Epithelial cell of proximal tubule (primary cell): ENCODE measurements around the gene TMEM203. TPM values are rescaled to one million over a fixed set of nuclear protein-coding genes. Genes with fewer than 3 reads are reported as not detected.

Experiments
- DNase-seq: peaks from one replicate; pipeline ENCODE4 v3.0.0-alpha.2; 2011; ENCODE audit warnings: low read depth
- H3K4me3 ChIP-seq: 2 replicates; pipeline ENCODE4 v1.5.1; 2011; ENCODE audit warnings: low read depth, mild to moderate bottlenecking, low read length
- total RNA-seq: library from RNA; depleted of rRNA; stranded (reverse); fragments of >200 nt; gene quantifications from 2 replicates; pipeline ENCODE4 v1.2.3, GENCODE V29; 2015
- TF ChIP-seq, protein P1 (sequence below): conservative IDR thresholded peaks from 2 replicates; pipeline ENCODE4 v1.5.1; 2012; ENCODE audit warnings: low read depth, mild to moderate bottlenecking, low read length

Gene TMEM203
- total RNA-seq, 1 donor from 2014 or later: 39.4 TPM

DNA sequence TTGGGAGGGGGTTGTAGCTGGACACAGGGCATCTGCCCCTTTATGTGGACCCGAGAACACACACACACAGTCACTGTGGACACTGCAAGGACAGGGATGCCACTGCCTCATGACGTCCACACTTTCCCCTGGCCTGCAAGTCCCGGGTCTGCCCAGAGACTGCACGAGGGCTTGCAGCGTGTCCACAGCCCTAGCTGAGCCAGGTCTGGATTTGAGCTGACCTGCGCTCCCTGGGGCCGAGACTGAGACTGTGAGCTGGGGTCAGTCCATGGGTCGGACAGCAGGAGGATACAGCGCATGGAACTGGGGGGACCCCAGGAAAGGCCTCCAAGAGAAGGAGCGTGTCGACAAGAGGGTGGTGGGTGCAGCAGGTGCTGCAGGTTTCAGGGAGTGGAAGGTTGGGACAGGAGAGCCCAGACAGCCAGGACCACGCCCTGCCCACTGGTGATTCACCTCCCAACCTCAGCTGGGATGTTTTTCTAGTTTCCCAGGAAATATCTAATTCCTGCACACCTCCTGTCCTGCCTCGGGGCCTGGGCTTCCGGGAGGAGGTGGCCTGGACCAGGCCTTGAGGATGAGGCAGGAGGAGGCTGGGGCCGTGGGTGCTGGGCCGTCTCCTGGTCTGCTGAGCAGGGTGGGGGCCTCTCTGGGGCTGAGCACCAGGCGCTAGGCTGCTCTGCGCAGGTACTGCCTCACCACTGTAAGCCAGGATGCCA, 21.0 kb upstream of the TMEM203 start:
- no peak overlapping the region for H3K4me3 ChIP-seq
- TF ChIP-seq, protein P1, sequence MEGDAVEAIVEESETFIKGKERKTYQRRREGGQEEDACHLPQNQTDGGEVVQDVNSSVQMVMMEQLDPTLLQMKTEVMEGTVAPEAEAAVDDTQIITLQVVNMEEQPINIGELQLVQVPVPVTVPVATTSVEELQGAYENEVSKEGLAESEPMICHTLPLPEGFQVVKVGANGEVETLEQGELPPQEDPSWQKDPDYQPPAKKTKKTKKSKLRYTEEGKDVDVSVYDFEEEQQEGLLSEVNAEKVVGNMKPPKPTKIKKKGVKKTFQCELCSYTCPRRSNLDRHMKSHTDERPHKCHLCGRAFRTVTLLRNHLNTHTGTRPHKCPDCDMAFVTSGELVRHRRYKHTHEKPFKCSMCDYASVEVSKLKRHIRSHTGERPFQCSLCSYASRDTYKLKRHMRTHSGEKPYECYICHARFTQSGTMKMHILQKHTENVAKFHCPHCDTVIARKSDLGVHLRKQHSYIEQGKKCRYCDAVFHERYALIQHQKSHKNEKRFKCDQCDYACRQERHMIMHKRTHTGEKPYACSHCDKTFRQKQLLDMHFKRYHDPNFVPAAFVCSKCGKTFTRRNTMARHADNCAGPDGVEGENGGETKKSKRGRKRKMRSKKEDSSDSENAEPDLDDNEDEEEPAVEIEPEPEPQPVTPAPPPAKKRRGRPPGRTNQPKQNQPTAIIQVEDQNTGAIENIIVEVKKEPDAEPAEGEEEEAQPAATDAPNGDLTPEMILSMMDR: no peak
- no peak for DNase-seq

DNA sequence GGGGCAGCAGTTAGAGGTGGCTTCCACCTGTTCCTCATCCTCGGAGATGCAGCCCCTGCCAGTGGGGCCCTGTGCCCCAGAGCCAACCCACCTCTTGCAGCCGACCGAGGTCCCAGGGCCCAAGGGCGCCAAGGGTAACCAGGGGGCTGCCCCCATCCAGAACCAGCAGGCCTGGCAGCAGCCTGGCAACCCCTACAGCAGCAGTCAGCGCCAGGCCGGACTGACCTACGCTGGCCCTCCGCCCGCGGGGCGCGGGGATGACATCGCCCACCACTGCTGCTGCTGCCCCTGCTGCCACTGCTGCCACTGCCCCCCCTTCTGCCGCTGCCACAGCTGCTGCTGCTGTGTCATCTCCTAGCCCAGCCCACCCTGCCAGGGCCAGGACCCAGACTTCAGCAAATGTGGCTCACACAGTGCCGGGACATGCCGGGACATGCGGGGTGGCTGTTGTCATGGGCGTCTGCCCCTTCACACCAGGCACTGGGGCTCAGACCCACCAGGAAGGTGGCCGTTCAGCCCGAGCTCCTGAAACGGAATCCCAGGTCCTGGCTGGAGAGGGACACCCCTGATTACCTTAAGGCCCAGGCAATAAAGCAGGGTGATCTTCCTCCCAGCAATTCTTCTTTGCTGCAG, 20.4 kb upstream of the TMEM203 start:
- no peak for DNase-seq
- TF ChIP-seq, protein P1: no peak
- H3K4me3 ChIP-seq: no peak overlapping the region

DNA sequence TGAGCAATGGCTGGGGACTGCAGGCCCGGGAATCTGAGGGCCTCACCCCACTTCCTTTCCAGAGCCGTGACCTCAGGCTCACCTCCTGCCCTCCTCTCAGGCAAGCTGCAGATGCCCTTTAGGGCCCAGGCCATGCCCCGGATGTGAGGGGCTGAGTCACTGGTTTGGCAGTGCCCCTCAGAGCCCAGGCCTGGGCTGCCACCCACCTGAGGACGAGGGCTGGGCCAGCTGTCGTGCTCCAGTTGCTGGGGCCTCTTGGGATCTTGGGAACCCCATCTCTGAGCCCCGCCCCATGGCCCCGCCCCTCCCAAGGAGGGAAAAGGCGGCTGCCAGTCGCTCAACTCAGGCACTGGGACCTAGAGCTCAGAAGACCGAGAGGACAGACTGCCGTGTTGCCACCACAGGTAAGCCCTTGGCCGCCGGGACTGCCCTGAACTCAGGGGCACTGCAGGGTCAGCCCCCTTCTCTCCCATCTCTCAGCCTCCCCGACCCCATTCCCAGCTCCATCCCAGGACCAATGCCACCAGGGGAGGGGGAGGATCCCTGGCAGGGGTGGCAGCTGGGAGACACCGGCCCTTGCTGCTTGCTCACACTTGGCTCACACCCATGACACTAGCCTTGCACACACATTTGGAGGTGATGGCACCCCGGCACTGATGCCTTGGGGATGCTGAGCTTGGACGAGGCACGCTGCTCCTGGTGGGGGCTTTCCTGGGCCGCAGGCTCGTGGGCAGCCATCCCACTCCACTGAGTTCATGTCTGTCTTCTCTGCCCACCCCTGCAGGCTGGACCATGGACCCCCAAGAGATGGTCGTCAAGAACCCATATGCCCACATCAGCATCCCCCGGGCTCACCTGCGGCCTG, 19.6 kb upstream of the TMEM203 start, which contains the start of gene CYSRT1:
CYSRT1 (plus strand) TSS at position 345 of the 865 bp plus-strand sequence; CDS start at position 793, 448 bp downstream.
- no peak for DNase-seq
- TF ChIP-seq, protein P1: no peak
- H3K4me3 ChIP-seq: peak within 1 kb of the TSS; percentile 91

DNA sequence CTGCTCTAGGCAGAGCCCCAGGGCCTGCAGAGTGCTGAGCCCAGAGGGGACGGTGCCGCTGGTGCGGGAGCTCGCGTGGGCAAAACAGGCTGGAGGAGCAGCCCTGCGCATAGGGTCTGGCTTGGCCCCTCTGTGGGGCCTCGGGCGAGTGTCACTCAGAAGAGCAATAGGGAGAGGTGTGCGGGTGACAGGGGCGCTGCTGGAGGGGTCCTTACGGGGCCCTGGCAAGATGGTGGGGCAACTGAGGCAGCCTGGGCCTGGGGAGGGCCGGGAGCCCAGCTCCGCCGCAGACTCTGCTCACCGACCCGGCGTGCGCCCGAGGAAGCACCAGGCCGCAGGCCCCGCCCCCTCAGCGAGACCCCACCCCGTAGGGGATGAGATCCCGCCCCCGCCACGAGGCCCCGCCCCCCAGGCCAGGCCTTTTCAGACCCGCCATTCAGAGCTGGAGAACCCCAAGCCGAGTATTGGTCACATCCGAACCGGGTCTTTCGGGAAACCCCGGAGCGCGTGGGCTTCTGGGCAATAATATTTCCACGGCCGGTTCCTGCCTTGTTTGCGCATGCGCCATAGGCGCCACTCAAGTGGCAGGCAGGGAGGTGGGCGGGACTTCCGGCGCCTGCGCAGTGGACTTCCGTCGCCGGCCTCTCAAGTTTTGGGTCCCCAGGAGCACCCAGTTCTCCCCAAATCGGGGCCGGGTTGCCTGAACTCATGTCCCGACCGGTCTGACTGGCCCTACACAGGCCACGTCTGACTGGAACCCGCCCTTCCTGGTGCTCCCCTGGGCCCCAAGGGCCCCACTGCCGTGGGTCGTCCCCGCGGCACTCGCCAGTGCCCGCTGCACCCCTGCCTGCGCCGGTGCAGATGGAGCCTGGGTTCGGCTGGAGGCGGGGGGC, 17.9 kb upstream of the TMEM203 start:
- DNase-seq: peak; percentile 80
- H3K4me3 ChIP-seq: peak overlapping the region; percentile 91
- TF ChIP-seq, protein P1: no peak

DNA sequence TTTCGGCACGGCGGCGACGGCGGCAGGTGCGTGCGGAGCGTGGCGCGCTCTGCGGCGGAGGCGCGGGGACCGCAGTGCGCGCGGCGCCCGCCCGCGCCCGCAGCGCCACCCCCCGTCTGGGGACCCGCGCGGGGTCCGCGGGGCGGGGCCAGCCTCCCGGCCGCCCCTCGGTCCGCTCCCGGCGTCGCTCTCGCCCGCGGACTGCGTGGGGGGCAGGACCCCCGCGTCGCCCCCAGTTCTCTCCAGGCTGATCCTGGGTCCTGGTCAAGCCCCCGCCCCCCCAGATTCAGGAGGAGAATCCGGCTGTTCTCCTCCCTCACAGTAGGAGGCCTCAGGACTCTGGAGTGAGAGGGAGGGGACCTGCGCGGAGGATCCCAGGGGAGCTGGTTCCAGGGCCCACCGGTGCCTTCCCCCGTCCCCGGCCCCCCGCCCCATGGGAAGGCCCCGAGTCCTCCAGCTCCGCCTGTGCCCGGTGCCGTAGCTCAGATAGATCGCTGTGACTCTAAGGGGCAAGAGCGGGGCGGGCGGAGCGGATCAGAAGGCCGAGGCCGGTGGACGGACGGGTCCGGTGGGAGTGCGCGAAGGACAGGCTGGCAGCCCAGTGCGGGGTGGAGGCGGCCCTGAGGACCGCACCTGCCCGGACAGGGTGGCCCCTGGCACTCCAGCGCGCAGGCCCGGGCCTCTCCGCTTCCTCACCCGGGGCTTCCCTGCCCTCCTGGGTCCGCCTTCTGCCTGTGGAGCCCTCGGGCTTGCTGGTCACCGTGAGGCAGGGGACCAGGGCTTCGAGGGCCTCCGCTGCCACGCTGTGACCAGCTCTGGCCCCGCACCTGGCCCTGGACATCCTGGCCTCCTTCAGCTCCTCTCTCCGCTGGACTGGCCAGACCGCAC, 17.0 kb upstream of the TMEM203 start, which contains the start of gene RNF208:
RNF208 (minus strand) TSS at position 51 of the 888 bp plus-strand sequence. CDS start 1,028 bp downstream, outside the sequence.
- H3K4me3 ChIP-seq: peak within 1 kb of the TSS; percentile 91
- TF ChIP-seq, protein P1: no peak
- DNase-seq: no peak
